Measurements from ENCODE around the gene TEX2.

DNA sequence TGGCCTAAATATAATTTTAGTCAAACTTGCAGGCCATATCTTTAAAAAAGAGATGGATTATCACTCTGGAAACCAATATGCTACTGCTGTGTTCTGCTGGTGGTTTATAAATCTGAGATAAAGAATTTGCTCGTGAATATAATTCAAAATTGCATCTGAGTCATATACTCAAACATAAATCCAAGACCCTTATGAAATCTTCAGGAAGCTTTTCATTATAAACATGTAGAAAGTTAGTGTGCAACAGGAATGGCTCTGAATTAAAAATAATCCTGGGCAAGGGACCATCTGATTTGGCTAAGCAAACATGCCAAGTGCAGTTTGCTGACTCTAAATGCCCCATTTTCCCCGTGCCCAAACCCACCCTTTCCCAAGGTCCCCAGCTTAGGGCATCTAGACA is 57.3 kb downstream of the TEX2 start:
- TF ChIP-seq, protein P1, sequence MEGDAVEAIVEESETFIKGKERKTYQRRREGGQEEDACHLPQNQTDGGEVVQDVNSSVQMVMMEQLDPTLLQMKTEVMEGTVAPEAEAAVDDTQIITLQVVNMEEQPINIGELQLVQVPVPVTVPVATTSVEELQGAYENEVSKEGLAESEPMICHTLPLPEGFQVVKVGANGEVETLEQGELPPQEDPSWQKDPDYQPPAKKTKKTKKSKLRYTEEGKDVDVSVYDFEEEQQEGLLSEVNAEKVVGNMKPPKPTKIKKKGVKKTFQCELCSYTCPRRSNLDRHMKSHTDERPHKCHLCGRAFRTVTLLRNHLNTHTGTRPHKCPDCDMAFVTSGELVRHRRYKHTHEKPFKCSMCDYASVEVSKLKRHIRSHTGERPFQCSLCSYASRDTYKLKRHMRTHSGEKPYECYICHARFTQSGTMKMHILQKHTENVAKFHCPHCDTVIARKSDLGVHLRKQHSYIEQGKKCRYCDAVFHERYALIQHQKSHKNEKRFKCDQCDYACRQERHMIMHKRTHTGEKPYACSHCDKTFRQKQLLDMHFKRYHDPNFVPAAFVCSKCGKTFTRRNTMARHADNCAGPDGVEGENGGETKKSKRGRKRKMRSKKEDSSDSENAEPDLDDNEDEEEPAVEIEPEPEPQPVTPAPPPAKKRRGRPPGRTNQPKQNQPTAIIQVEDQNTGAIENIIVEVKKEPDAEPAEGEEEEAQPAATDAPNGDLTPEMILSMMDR (IDR thresholded peaks at IDR 0.05) = no peak
- TF ChIP-seq POLR2A (IDR thresholded peaks at IDR 0.05) = no peak
